PC-9 (cell line): ENCODE measurements around the gene UBAP1. TPM values are rescaled to one million over a fixed set of nuclear protein-coding genes. Genes with fewer than 3 reads are reported as not detected.
A peak's percentile ranks its signal among the peaks of the same experiment; 100 is the strongest.

ENCODE experiments used
- BruUV-seq: library from RNA; stranded (reverse); fragments of 400-500 nt; replicated peaks from 2 replicates; lab custom pipeline; 2021; lab: Mats Ljungman, UMichigan
- CTCF ChIA-PET: fragments of 300-600 bp; sonication (Branson Sonifier 250); formaldehyde crosslinking; loops from one replicate; lab custom pipeline; 2022; ENCODE audit warnings: antibody characterized with exemption; lab: Charles Lee
- POLR2A ChIA-PET: fragments of 300-600 bp; sonication (Branson Sonifier 250); formaldehyde crosslinking; loops from one replicate; lab custom pipeline; 2022; ENCODE audit warnings: antibody characterized with exemption; ENCODE audit not compliant: unreplicated experiment; lab: Charles Lee
- DNase-seq, 2 experiments: peaks; one replicate each; pipeline versions ENCODE4 v3.0.0 to v3.0.0-alpha.2; 2015 to 2022; ENCODE audit warnings: mixed read lengths in 1 of 2
- H2AFZ ChIP-seq: fragments of 200-600 bp; sonication (generic); 2 replicates; pipeline ENCODE4 v1.8.1; 2017; ENCODE audit warnings: antibody characterized with exemption
- H3F3A ChIP-seq: fragments of 200-600 bp; sonication (generic); 2 replicates; pipeline ENCODE4 v1.8.1; 2017; ENCODE audit warnings: antibody characterized with exemption, mild to moderate bottlenecking, low read depth; ENCODE audit not compliant: insufficient read depth
- H3K27ac ChIP-seq: fragments of 200-600 bp; sonication (generic); 2 replicates; pipeline ENCODE4 v1.6.1; 2016; ENCODE audit warnings: mixed run types
- H3K27me3 ChIP-seq: fragments of 200-600 bp; sonication (generic); 2 replicates; pipeline ENCODE4 v1.6.1; 2016; ENCODE audit warnings: low read depth, mixed run types; ENCODE audit not compliant: insufficient read depth
- H3K36me3 ChIP-seq: fragments of 200-600 bp; sonication (generic); 2 replicates; pipeline ENCODE4 v1.6.1; 2016; ENCODE audit warnings: low read depth, mixed run types
- H3K4me1 ChIP-seq: fragments of 200-600 bp; sonication (generic); replicated peaks from 2 replicates; pipeline ENCODE4 v1.6.1; 2016; ENCODE audit warnings: mixed run types; ENCODE audit not compliant: insufficient read depth
- H3K4me2 ChIP-seq: fragments of 200-600 bp; sonication (generic); 2 replicates; pipeline ENCODE4 v1.6.1; 2017; ENCODE audit warnings: mixed run types
- H3K4me3 ChIP-seq: fragments of 200-600 bp; sonication (generic); 2 replicates; pipeline ENCODE4 v1.6.1; 2016; ENCODE audit warnings: mixed run types
- H3K79me2 ChIP-seq: fragments of 200-600 bp; sonication (generic); 2 replicates; pipeline ENCODE4 v1.6.1; 2017; ENCODE audit warnings: low read depth, mixed run types
- H3K9me2 ChIP-seq: fragments of 200-600 bp; sonication (generic); 2 replicates; pipeline ENCODE4 v1.8.1; 2017; ENCODE audit warnings: mild to moderate bottlenecking; ENCODE audit not compliant: insufficient read depth
- H3K9me3 ChIP-seq: fragments of 200-600 bp; sonication (generic); 2 replicates; pipeline ENCODE4 v1.8.1; 2016; ENCODE audit warnings: low read depth; ENCODE audit not compliant: insufficient read depth
- H4K20me1 ChIP-seq: fragments of 200-600 bp; sonication (generic); 2 replicates; pipeline ENCODE4 v1.8.1; 2017; ENCODE audit not compliant: insufficient read depth
- EZH2 ChIP-seq: fragments of 200-600 bp; sonication (generic); IDR thresholded peaks from 2 replicates; pipeline ENCODE4 v1.8.0; 2017; ENCODE audit warnings: antibody characterized with exemption, low read depth
- intact Hi-C: fragments of 100-400 bp; cut with micrococcal nuclease; formaldehyde crosslinking; loops from one replicate; pipeline ENCODE4 v1.10.0; 2022; ENCODE audit not compliant: unreplicated experiment
- total RNA-seq: library from RNA; stranded (reverse); gene quantifications from 2 replicates; pipeline ENCODE4 v1.2.3, GENCODE V29; 2021
- TF ChIP-seq, protein P1 (sequence below): fragments of 200-600 bp; sonication (generic); conservative IDR thresholded peaks from 2 replicates; pipeline ENCODE4 v1.6.1; 2017; ENCODE audit warnings: mixed run types, antibody characterized with exemption, mild to moderate bottlenecking, moderate library complexity

UBAP1 gene
- total RNA-seq, 1 experiment from 2014 or later = 33.8 TPM

GRCh38 chr9:34151398-34151797 lies 27.4 kb upstream of the UBAP1 start:
- Histone ChIP-seq H3K27me3 (no peaks in the 10 kb centered on the region), H3K27ac (no peak overlapping the region), H3K36me3 (no peaks in the 10 kb centered on the region), H3F3A (no peaks in the 10 kb centered on the region), H3K79me2 (no peaks in the 10 kb centered on the region), H3K4me3 (no peak overlapping the region), H3K9me2 (no peaks in the 10 kb centered on the region), H4K20me1 (no peaks in the 10 kb centered on the region), H3K4me2 (no peak overlapping the region), H3K9me3 (no peaks in the 10 kb centered on the region), H2AFZ (no peak overlapping the region), H3K4me1 (no peaks in the 10 kb centered on the region)
- intact Hi-C loops = no loop called here
- no peak for TF ChIP-seq EZH2
- no peak for DNase-seq
- BruUV-seq = no TSS peak
- ChIA-PET CTCF (no interaction called here), POLR2A (no interaction called here)

- Histone ChIP-seq H3K27ac (no peak overlapping the region), H3K36me3 (no peaks in the 10 kb centered on the region), H3K4me2 (no peak overlapping the region), H3K4me1 (no peaks in the 10 kb centered on the region; the same call in 1 of the 2 replicates), H3K4me3 (no peak overlapping the region), H3K27me3 (no peaks in the 10 kb centered on the region), H3K9me2 (no peaks in the 10 kb centered on the region), H4K20me1 (no peaks in the 10 kb centered on the region), H3F3A (no peaks in the 10 kb centered on the region), H3K79me2 (no peaks in the 10 kb centered on the region), H3K9me3 (no peaks in the 10 kb centered on the region), H2AFZ (no peak overlapping the region)
- POLR2A ChIA-PET = no interaction called here
- intact Hi-C loops = no loop called here
- no peak for TF ChIP-seq EZH2
- TF ChIP-seq, protein P1, sequence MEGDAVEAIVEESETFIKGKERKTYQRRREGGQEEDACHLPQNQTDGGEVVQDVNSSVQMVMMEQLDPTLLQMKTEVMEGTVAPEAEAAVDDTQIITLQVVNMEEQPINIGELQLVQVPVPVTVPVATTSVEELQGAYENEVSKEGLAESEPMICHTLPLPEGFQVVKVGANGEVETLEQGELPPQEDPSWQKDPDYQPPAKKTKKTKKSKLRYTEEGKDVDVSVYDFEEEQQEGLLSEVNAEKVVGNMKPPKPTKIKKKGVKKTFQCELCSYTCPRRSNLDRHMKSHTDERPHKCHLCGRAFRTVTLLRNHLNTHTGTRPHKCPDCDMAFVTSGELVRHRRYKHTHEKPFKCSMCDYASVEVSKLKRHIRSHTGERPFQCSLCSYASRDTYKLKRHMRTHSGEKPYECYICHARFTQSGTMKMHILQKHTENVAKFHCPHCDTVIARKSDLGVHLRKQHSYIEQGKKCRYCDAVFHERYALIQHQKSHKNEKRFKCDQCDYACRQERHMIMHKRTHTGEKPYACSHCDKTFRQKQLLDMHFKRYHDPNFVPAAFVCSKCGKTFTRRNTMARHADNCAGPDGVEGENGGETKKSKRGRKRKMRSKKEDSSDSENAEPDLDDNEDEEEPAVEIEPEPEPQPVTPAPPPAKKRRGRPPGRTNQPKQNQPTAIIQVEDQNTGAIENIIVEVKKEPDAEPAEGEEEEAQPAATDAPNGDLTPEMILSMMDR = no peak
- CTCF ChIA-PET = no interaction called here
- DNase-seq = no peak
- no TSS peak for BruUV-seq
Observed at GRCh38 chr9:34154057-34154456, 24.8 kb upstream of the UBAP1 start.

DNA sequence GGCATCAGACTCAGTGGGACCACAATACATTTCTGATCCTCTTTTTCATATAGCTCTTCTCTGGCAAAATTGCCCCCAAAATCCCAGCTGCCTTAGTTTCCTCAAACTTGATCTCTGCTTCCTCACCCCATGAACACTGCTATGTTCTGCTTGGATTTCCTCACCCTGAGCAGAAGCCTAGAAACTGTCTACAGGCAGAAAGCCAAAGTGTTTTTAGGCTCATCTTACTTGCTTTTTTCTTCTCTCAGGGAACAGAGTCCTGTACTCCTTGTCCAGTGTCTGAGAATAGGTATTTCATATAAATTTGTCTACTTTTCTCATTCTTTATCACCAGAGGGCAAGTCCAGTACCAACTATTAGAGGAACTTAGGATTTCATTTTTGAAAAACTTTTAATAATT lies 21.5 kb upstream of the UBAP1 start:
- POLR2A ChIA-PET = interaction anchor here (0.6 kb wide), 1 partner anchor 21 kb away, joined by 3 read pairs; the partner anchor contains the start of gene UBAP1
- intact Hi-C loops = no loop called here
- Histone ChIP-seq H3K27ac (no peak overlapping the region), H4K20me1 (no peaks in the 10 kb centered on the region), H3K4me1 (no peaks in the 10 kb centered on the region; the same call in 1 of the 2 replicates), H3K4me3 (no peak overlapping the region), H3K9me3 (no peaks in the 10 kb centered on the region), H2AFZ (no peak overlapping the region), H3K4me2 (no peak overlapping the region), H3K79me2 (no peaks in the 10 kb centered on the region), H3K9me2 (no peaks in the 10 kb centered on the region), H3F3A (no peaks in the 10 kb centered on the region), H3K27me3 (no peaks in the 10 kb centered on the region), H3K36me3 (no peaks in the 10 kb centered on the region)
- no peak for TF ChIP-seq EZH2
- TF ChIP-seq, protein P1 = no peak
- no TSS peak for BruUV-seq
- CTCF ChIA-PET = no interaction called here
- DNase-seq = no peak

- DNase-seq = no peak
- Histone ChIP-seq H3K4me1 (peaks cover under 1% of the 10 kb centered on the region; the same call in 1 of the 2 replicates), H3K36me3 (no peaks in the 10 kb centered on the region), H3K4me3 (no peak overlapping the region), H3F3A (no peaks in the 10 kb centered on the region), H3K4me2 (no peak overlapping the region), H3K27ac (0 out of 2 replicates have a peak overlapping the region, but pooled peaks have one; percentile 41), H3K27me3 (no peaks in the 10 kb centered on the region), H2AFZ (no peak overlapping the region), H4K20me1 (no peaks in the 10 kb centered on the region), H3K9me2 (no peaks in the 10 kb centered on the region), H3K9me3 (no peaks in the 10 kb centered on the region), H3K79me2 (no peaks in the 10 kb centered on the region)
- intact Hi-C loops = no loop called here
- BruUV-seq = no TSS peak
- CTCF ChIA-PET = no interaction called here
- TF ChIP-seq EZH2 = no peak
- TF ChIP-seq, protein P1 = no peak
- POLR2A ChIA-PET = interaction anchor here (1.0 kb wide), 1 partner anchor 21 kb away, joined by 3 read pairs; the partner anchor contains the start of gene UBAP1
Observed at GRCh38 chr9:34157898-34158297, 20.9 kb upstream of the UBAP1 start.
